GM12892 (cell line): ENCODE measurements around the gene EFCC1.

ENCODE experiments used
- POLR2A ChIP-seq: IDR thresholded peaks from 2 replicates; pipeline ENCODE4 v1.6.1; 2011; ENCODE audit warnings: low read depth, low read length, control low read depth
- POLR2AphosphoS5 ChIP-seq: IDR thresholded peaks from 2 replicates; pipeline ENCODE4 v1.6.1; 2011; ENCODE audit warnings: low read depth, low read length, control low read depth
- TAF1 ChIP-seq: IDR thresholded peaks from 2 replicates; pipeline ENCODE4 v1.6.1; 2011; ENCODE audit warnings: low read depth, mild to moderate bottlenecking, control low read depth, low read length, borderline replicate concordance

GRCh38 chr3:129006864-129007263 is 5.8 kb downstream of the EFCC1 start:
- no peak for TF ChIP-seq POLR2AphosphoS5
- TF ChIP-seq POLR2A, result no peak
- TF ChIP-seq TAF1, result no peak
